Neural progenitor cell (in vitro differentiated cells): ENCODE measurements around the gene RGL2. TPM values are rescaled to one million over a fixed set of nuclear protein-coding genes. Genes with fewer than 3 reads are reported as not detected.
A peak's percentile ranks its signal among the peaks of the same experiment; 100 is the strongest.

Experiments
- DNase-seq: peaks from one replicate; pipeline ENCODE4 v3.0.0-alpha.2; 2016; ENCODE audit warnings: low spot score
- H2AFZ ChIP-seq: fragments of 200-600 bp; sonication (generic); replicated peaks from 2 replicates; pipeline ENCODE4 v1.6.1; 2016; ENCODE audit warnings: antibody characterized with exemption
- H3F3A ChIP-seq: fragments of 200-600 bp; sonication (generic); 2 replicates; pipeline ENCODE4 v1.6.1; 2016; ENCODE audit warnings: antibody characterized with exemption, low read depth
- H3K27ac ChIP-seq: fragments of 200-600 bp; sonication (generic); 2 replicates; pipeline ENCODE4 v1.5.1; 2016; ENCODE audit warnings: mild to moderate bottlenecking
- H3K27me3 ChIP-seq: fragments of 200-600 bp; sonication (generic); 2 replicates; pipeline ENCODE4 v1.6.1; 2016; ENCODE audit warnings: mild to moderate bottlenecking, moderate library complexity
- H3K36me3 ChIP-seq: fragments of 200-600 bp; sonication (generic); 2 replicates; pipeline ENCODE4 v1.5.1; 2016
- H3K4me1 ChIP-seq: fragments of 200-600 bp; sonication (generic); 2 replicates; pipeline ENCODE4 v1.6.1; 2016; ENCODE audit warnings: mixed run types
- H3K4me2 ChIP-seq: fragments of 200-600 bp; sonication (generic); 2 replicates; pipeline ENCODE4 v1.6.1; 2016
- H3K4me3 ChIP-seq: fragments of 200-600 bp; sonication (generic); 2 replicates; pipeline ENCODE4 v1.5.1; 2016
- H3K79me2 ChIP-seq: fragments of 200-600 bp; sonication (generic); 2 replicates; pipeline ENCODE4 v1.6.1; 2016; ENCODE audit warnings: low read depth
- H3K9ac ChIP-seq: fragments of 200-600 bp; sonication (generic); 2 replicates; pipeline ENCODE4 v1.6.1; 2016
- H3K9me3 ChIP-seq: fragments of 200-600 bp; sonication (generic); 2 replicates; pipeline ENCODE4 v1.5.1; 2016; ENCODE audit warnings: low read depth
- H4K20me1 ChIP-seq: fragments of 200-600 bp; sonication (generic); 2 replicates; pipeline ENCODE4 v1.6.1; 2016; ENCODE audit warnings: low read depth
- H3K27ac Mint-ChIP-seq: 3 replicates; pipeline ENCODE4 v1.8.0; 2021; ENCODE audit warnings: mixed read lengths
- H3K27me3 Mint-ChIP-seq: 2 replicates; pipeline ENCODE4 v1.8.0; 2022; ENCODE audit warnings: low read depth, mild to moderate bottlenecking, inconsistent platforms, moderate library complexity, mixed read lengths; ENCODE audit not compliant: insufficient read depth
- H3K36me3 Mint-ChIP-seq: 3 replicates; pipeline ENCODE4 v1.8.0; 2021; ENCODE audit warnings: mixed read lengths
- H3K4me1 Mint-ChIP-seq: 3 replicates; pipeline ENCODE4 v1.8.0; 2021; ENCODE audit warnings: mixed read lengths
- H3K4me3 Mint-ChIP-seq: 3 replicates; pipeline ENCODE4 v1.8.0; 2021; ENCODE audit warnings: mild to moderate bottlenecking, moderate library complexity, mixed read lengths
- H3K9me3 Mint-ChIP-seq: 3 replicates; pipeline ENCODE4 v1.8.0; 2020; ENCODE audit warnings: mixed read lengths
- EZH2 ChIP-seq: fragments of 200-600 bp; sonication (generic); IDR thresholded peaks from 2 replicates; pipeline ENCODE4 v1.6.1; 2017; ENCODE audit warnings: antibody characterized with exemption, mild to moderate bottlenecking, moderate library complexity
- EZH2phosphoT487 ChIP-seq: fragments of 200-600 bp; sonication (generic); IDR thresholded peaks from 2 replicates; pipeline ENCODE4 v1.6.1; 2017; ENCODE audit warnings: antibody characterized with exemption
- total RNA-seq: library from RNA; depleted of rRNA; stranded (reverse); fragments of >200 nt; gene quantifications from 2 replicates; pipeline ENCODE4 v1.2.3, GENCODE V29; 2015; ENCODE audit warnings: low replicate concordance
- TF ChIP-seq, protein P1 (sequence below): fragments of 200-600 bp; sonication (generic); IDR thresholded peaks from 2 replicates; pipeline ENCODE4 v1.5.1; 2017; ENCODE audit warnings: antibody characterized with exemption, mild to moderate bottlenecking

The RGL2 gene
- total RNA-seq, 1 donor from 2014 or later, result 28.3 TPM

DNA sequence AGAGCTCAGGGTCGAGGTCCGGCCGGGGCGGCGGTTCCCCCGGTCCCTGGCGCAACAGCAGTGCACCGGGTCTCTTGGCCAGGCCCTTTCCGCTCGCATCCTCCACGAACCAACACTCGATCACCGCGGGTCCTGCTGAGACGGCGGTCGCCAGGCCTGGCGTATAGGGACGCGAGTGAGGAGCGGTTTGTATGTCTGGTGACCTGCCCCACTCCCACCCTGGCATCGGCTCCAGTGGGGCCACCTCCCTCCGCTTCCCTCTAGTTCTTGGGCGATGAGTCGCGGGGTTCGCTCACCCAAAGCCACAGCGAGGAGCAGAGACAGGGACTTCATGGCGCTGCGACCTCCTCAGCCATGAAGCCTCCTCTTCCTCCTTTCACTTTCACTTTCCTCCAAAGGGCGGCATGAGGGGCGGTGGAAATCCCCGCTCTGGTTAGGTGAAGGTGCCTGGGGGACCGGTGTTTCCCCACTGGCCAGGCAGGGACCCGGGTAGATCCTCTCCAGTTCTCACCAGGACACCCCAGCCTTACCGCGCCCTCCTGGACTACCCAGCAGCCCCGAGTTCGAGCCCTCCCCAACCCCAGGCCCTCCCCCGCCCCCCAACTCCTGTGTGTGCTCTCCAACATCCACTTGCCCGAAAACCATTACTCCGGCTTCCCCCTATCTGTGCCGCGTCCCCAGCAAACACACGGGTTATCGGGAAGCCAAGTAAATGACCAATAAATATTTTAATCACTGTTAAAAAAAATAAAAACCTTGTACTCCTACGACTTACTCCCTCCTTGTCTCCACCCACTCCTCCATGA is 15.2 kb upstream of the RGL2 start, which contains the start of gene TAPBP:
Gene TAPBP, minus strand, starts transcription at position 370 of the 806 bp plus-strand sequence. Its CDS starts 37 bp downstream, at position 333.
- Mint-ChIP-seq H3K4me1 (peaks cover 50% of the 10 kb centered on the region), H3K9me3 (no peaks in the 10 kb centered on the region), H3K27me3 (peaks cover 16% of the 10 kb centered on the region), H3K4me3 (peak within 1 kb of the TSS; percentile 95), H3K36me3 (peaks cover 10% of the 10 kb centered on the region), H3K27ac (peak within 1 kb of the TSS; percentile 94)
- H4K20me1 ChIP-seq, result peaks cover 27% of the 10 kb centered on the region
- peaks cover 24% of the 10 kb centered on the region for H3K4me1 ChIP-seq
- H3K27ac ChIP-seq, result no peak within 1 kb of the TSS
- H3F3A ChIP-seq, result peaks cover 56% of the 10 kb centered on the region
- peak within 1 kb of the TSS; percentile 54 for H3K4me3 ChIP-seq
- H3K36me3 ChIP-seq, result no peaks in the 10 kb centered on the region
- H3K4me2 ChIP-seq, result peak within 1 kb of the TSS; percentile 99
- H3K79me2 ChIP-seq, result peaks cover 4% of the 10 kb centered on the region
- DNase-seq, result peak; percentile 50
- peaks cover 25% of the 10 kb centered on the region for H3K27me3 ChIP-seq
- H3K9ac ChIP-seq, result peak within 1 kb of the TSS; percentile 0
- TF ChIP-seq EZH2phosphoT487 (no peak), EZH2 (no peak)
- TF ChIP-seq, protein P1, sequence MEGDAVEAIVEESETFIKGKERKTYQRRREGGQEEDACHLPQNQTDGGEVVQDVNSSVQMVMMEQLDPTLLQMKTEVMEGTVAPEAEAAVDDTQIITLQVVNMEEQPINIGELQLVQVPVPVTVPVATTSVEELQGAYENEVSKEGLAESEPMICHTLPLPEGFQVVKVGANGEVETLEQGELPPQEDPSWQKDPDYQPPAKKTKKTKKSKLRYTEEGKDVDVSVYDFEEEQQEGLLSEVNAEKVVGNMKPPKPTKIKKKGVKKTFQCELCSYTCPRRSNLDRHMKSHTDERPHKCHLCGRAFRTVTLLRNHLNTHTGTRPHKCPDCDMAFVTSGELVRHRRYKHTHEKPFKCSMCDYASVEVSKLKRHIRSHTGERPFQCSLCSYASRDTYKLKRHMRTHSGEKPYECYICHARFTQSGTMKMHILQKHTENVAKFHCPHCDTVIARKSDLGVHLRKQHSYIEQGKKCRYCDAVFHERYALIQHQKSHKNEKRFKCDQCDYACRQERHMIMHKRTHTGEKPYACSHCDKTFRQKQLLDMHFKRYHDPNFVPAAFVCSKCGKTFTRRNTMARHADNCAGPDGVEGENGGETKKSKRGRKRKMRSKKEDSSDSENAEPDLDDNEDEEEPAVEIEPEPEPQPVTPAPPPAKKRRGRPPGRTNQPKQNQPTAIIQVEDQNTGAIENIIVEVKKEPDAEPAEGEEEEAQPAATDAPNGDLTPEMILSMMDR, result no peak
- H3K9me3 ChIP-seq, result no peaks in the 10 kb centered on the region
- H2AFZ ChIP-seq, result peak within 1 kb of the TSS; percentile 53

DNA sequence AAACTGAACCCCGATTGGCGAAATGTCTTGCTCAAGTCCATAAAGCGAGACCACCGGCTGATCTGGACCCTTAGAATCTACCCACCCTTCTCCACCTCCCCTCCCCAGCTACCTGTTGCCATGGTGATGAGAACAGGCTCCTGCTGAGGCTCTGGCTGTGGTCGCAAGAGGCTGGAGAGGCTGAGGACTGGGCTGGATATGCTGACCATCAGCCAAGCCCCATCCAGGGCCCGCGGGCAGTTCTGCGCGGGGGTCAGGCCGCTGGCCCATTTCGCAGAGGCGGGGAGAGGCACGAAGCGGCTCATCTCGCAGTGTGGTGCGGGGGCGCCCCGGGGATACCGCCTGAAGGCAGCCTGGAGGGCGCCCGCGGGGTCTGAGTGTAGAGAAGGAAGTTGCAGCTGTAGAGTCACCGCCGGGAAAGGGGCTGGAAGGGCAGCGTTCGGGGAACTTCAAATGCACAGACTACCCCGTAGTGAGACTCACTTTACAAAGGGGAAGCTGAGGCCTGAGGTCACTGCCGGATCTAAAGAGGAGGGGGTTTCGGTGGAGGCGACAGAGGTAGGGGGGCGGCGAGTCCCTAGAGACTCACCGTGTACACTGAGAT is 14.5 kb upstream of the RGL2 start:
- Histone ChIP-seq H2AFZ (peak overlapping the region; percentile 53), H3K27me3 (peaks cover 25% of the 10 kb centered on the region), H3K4me2 (peak overlapping the region; percentile 99), H3F3A (peaks cover 49% of the 10 kb centered on the region), H3K9ac (peak overlapping the region; percentile 0), H3K36me3 (no peaks in the 10 kb centered on the region), H3K4me1 (peaks cover 18% of the 10 kb centered on the region), H3K27ac (no peak overlapping the region), H3K9me3 (no peaks in the 10 kb centered on the region), H4K20me1 (peaks cover 27% of the 10 kb centered on the region), H3K4me3 (peak overlapping the region; percentile 54), H3K79me2 (peaks cover 4% of the 10 kb centered on the region)
- no peaks in the 10 kb centered on the region for H3K9me3 Mint-ChIP-seq
- H3K4me1 Mint-ChIP-seq, result peaks cover 43% of the 10 kb centered on the region
- H3K27me3 Mint-ChIP-seq, result peaks cover 12% of the 10 kb centered on the region
- H3K27ac Mint-ChIP-seq, result peak overlapping the region; percentile 94
- TF ChIP-seq EZH2 (peak; percentile 44), EZH2phosphoT487 (no peak)
- peaks cover 10% of the 10 kb centered on the region for H3K36me3 Mint-ChIP-seq
- H3K4me3 Mint-ChIP-seq, result peak overlapping the region; percentile 95
- DNase-seq, result peak; percentile 72

DNA sequence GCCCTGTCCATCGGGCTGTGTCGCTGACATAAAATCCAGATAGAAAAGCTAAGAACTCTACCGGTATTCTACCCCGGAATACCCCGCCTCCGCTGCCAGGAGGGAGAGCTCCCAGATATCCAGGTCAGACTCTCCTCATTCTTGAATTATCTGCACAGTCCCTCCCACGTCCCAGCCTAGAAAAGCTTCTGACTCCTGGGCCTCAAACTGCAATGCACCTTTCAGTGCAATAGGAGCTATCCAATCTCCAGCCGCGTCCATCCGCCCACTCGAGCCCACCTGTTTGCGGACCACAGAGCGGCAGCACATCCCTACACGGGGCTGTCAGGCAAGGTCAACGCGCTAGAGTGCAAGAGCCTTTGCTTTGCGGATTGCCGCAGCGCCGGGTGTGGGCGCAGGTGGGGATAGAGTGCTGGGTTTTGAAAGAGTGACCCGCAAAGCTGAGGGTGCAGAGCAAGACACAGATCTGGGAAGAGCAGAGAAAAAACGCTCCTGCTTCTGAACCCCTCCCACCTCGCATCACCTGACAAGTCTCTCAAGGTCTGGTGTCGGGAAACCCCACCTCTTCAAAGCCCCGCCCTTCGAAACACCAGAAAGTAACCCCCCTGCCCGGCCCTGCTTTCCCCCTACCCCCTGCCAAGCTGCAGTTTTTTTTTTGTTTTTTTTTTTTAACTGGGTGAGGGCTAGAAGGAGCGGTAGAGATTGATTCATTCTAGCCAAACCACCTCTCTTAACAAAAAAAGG is 13.8 kb upstream of the RGL2 start:
- H3K4me1 ChIP-seq, result peaks cover 18% of the 10 kb centered on the region
- H3K9ac ChIP-seq, result no peak overlapping the region
- peaks cover 12% of the 10 kb centered on the region for H3K27me3 Mint-ChIP-seq
- peak; percentile 77 for DNase-seq
- no peaks in the 10 kb centered on the region for H3K9me3 Mint-ChIP-seq
- H3K9me3 ChIP-seq, result no peaks in the 10 kb centered on the region
- peaks cover 38% of the 10 kb centered on the region for H3K4me1 Mint-ChIP-seq
- H3K4me2 ChIP-seq, result peak overlapping the region; percentile 99
- peak overlapping the region; percentile 54 for H3K4me3 ChIP-seq
- peaks cover 25% of the 10 kb centered on the region for H3K27me3 ChIP-seq
- H2AFZ ChIP-seq, result peak overlapping the region; percentile 53
- H4K20me1 ChIP-seq, result peaks cover 27% of the 10 kb centered on the region
- no peak overlapping the region for H3K27ac ChIP-seq
- H3K36me3 Mint-ChIP-seq, result peaks cover 10% of the 10 kb centered on the region
- TF ChIP-seq EZH2 (no peak), EZH2phosphoT487 (no peak)
- TF ChIP-seq, protein P1, result no peak
- H3F3A ChIP-seq, result peaks cover 42% of the 10 kb centered on the region
- H3K27ac Mint-ChIP-seq, result peak overlapping the region; percentile 39
- peaks cover 4% of the 10 kb centered on the region for H3K79me2 ChIP-seq
- no peaks in the 10 kb centered on the region for H3K36me3 ChIP-seq
- H3K4me3 Mint-ChIP-seq, result peak overlapping the region; percentile 95
